ENCODE results near the gene NRARP.
A peak's percentile ranks its signal among the peaks of the same experiment; 100 is the strongest.

GRCh38 chr9:137305060-137305797 is 3.2 kb upstream of the NRARP start:
- TF ChIP-seq CTCF (IDR thresholded peaks at IDR 0.05) (peak in 1 of 4 donors; percentile 6), POLR2A (IDR thresholded peaks at IDR 0.05) (peak; percentile 14)
